Ovary (tissue), 9 donors: ENCODE measurements around the gene SYT2. TPM values are rescaled to one million over a fixed set of nuclear protein-coding genes. Genes with fewer than 3 reads are reported as not detected.

Source experiments
- DNase-seq, 5 donors: peaks; one replicate each; pipeline ENCODE4 v3.0.0-alpha.2; 2019 to 2020
- H3K27ac ChIP-seq, 2 donors: fragments of 200-600 bp; one replicate each; pipeline versions ENCODE4 v1.5.1 to v1.8.0; 2019 to 2022
- H3K27me3 ChIP-seq: fragments of 200-600 bp; one replicate; pipeline ENCODE4 v1.8.0; 2022
- H3K36me3 ChIP-seq: fragments of 200-600 bp; sonication (generic); one replicate; pipeline ENCODE4 v1.5.1; 2019
- H3K4me1 ChIP-seq: one replicate; pipeline ENCODE4 v1.8.1; 2013; ENCODE audit warnings: mild to moderate bottlenecking, moderate library complexity; ENCODE audit not compliant: insufficient read depth
- H3K4me3 ChIP-seq: fragments of 200-600 bp; sonication (generic); one replicate; pipeline ENCODE4 v1.5.1; 2017
- H3K9me3 ChIP-seq, 2 donors: fragments of 200-600 bp in 1 of 2; sonication (generic) in 1 of 2; one replicate each; pipeline versions ENCODE4 v1.5.1 to v1.8.1; 2013 to 2019; ENCODE audit warnings: mild to moderate bottlenecking in 1 of 2, moderate library complexity in 1 of 2
- CTCF ChIP-seq, 3 donors: fragments of 450-650 bp in 2 of 3; fragments of 200-600 bp in 1 of 3; IDR thresholded peaks; one replicate each; pipeline versions ENCODE4 v1.5.1 to v1.8.0; 2016 to 2022; ENCODE audit warnings: antibody characterized with exemption in 3 of 3, mild to moderate bottlenecking in 1 of 3
- EP300 ChIP-seq: sonication (generic); formaldehyde crosslinking; IDR thresholded peaks from one replicate; pipeline ENCODE4 v1.6.1; 2017; ENCODE audit warnings: antibody characterized with exemption
- POLR2A ChIP-seq: fragments of 450-650 bp; IDR thresholded peaks from one replicate; pipeline ENCODE4 v1.6.1; 2017; ENCODE audit warnings: antibody characterized with exemption, mild to moderate bottlenecking, moderate library complexity
- WGBS, 3 donors: extraction: QIAGEN DNeasy Blood & Tissue Kit in 1 of 3; methylation state at CpG; one replicate each; pipeline versions ENCODE4 v1.1.5 to v1.1.7; 2013 to 2017; 5-methylcytosine and 5-hydroxymethylcytosine counted together
- intact Hi-C, 4 donors: fragments of 100-400 bp; cut with DNase I; formaldehyde crosslinking; loops; one replicate each; pipeline versions ENCODE4 v1.11.0 to v1.15.1; 2022 to 2023
- polyA plus RNA-seq, 2 donors: library from polyadenylated mRNA; stranded (reverse); fragments of 200-250 nt in 1 of 2; fragments of 350-450 nt in 1 of 2; fragmentation: Illumina TruSeq in 1 of 2; extraction: RNeasy Lipid Tissue Mini Kit (QIAGEN cat#74804) in 1 of 2; gene quantifications; one replicate each; pipeline ENCODE4 v1.2.3, GENCODE V29; 2013 to 2014
- total RNA-seq, 7 donors: library from RNA; depleted of rRNA in 2 of 7; stranded (reverse); fragments of >200 nt in 2 of 7; fragmentation: NEBNext Ultra II Directional in 3 of 7; extraction: Animal tissue kit (Norgen Biotek cat#: 25700) in 3 of 7; gene quantifications; one replicate each; pipeline versions ENCODE4 v1.1.0 to v1.2.4, GENCODE V29; 2016 to 2023
- donor health status: DM: no; HTN: no; CAD: no; lungs with moderate emphysema.
- donor health status: DM: no; HTN: no; CAD: no.
- donor health status: Bipolar disorder and iron deficiency.
- donor health status: DM: yes; HTN: yes; CAD: no.
- donor health status: DM: no; HTN: no; CAD: no.
- donor health status: DM: yes; HTN: yes; CAD: no.

SYT2 gene
- total and polyA plus RNA-seq, 9 donors, result 0.34 to 5.5 (median 0.57) TPM; not detected in 1

- Histone ChIP-seq H3K27ac (peak overlapping the region in 1 of 2 donors; percentile 57), H3K4me3 (no peak overlapping the region), H3K36me3 (no peaks in the 10 kb centered on the region), H3K4me1 (peaks cover 29% of the 10 kb centered on the region), H3K27me3 (no peaks in the 10 kb centered on the region), H3K9me3 (no peaks in the 10 kb centered on the region)
- no peak for TF ChIP-seq CTCF (IDR thresholded peaks at IDR 0.05)
- no peak for TF ChIP-seq EP300
- TF ChIP-seq POLR2A, result no peak
- no peak for DNase-seq
- 0 to 11% (median 6%) methylated on average over 2 of the region's 2 CpGs for WGBS, 3 donors
- intact Hi-C loops, result loop anchor here in 2 of 4 donors (10.0 kb wide), 1 partner anchor 64 kb away; no protein-coding TSS in a partner anchor
These were observed 141.8 kb downstream of the SYT2 start for GRCh38 chr1:202568410-202568809.

- Histone ChIP-seq H3K36me3 (no peaks in the 10 kb centered on the region), H3K9me3 (no peaks in the 10 kb centered on the region), H3K4me1 (peaks cover 31% of the 10 kb centered on the region), H3K27me3 (no peaks in the 10 kb centered on the region), H3K4me3 (no peak overlapping the region), H3K27ac (peak overlapping the region in 1 of 2 donors; percentile 57)
- intact Hi-C loops, result loop anchor here in 2 of 4 donors (2.0 to 10.0 kb wide), 2 partner anchors 21 to 63 kb away; no protein-coding TSS in a partner anchor
- TF ChIP-seq EP300, result no peak
- TF ChIP-seq POLR2A, result no peak
- no peak for TF ChIP-seq CTCF (IDR thresholded peaks at IDR 0.05)
- 17 to 22% (median 19%) methylated on average over 4 of the region's 4 CpGs for WGBS, 3 donors
- no peak for DNase-seq
These were observed 142.5 kb downstream of the SYT2 start for GRCh38 chr1:202567738-202568137.

GRCh38 chr1:202565890-202566602 lies 144.2 kb downstream of the SYT2 start:
- Histone ChIP-seq H3K27ac (peak overlapping the region; percentile 43 to 57), H3K9me3 (no peaks in the 10 kb centered on the region), H3K4me1 (peaks cover 34% of the 10 kb centered on the region), H3K36me3 (no peaks in the 10 kb centered on the region), H3K4me3 (no peak overlapping the region), H3K27me3 (no peaks in the 10 kb centered on the region)
- intact Hi-C loops, result loop anchor here in 2 of 4 donors (2.0 to 10.0 kb wide), 2 partner anchors 19 to 61 kb away; no protein-coding TSS in a partner anchor
- TF ChIP-seq CTCF (IDR thresholded peaks at IDR 0.05) (no peak), POLR2A (no peak), EP300 (no peak)
- 11 to 38% (median 29%) methylated on average over 2 of the region's 2 CpGs for WGBS, 3 donors
- no peak for DNase-seq

GRCh38 chr1:202564958-202565495 lies 145.2 kb downstream of the SYT2 start:
- intact Hi-C loops, result loop anchor here in 2 of 4 donors (10.0 kb wide), 1 partner anchor 60 kb away; no protein-coding TSS in a partner anchor
- peak overlapping the region; percentile 43 to 57 for H3K27ac ChIP-seq
- H3K4me3 ChIP-seq, result no peak overlapping the region
- H3K27me3 ChIP-seq, result no peaks in the 10 kb centered on the region
- no peaks in the 10 kb centered on the region for H3K36me3 ChIP-seq
- DNase-seq, result no peak
- peaks cover 34% of the 10 kb centered on the region for H3K4me1 ChIP-seq
- TF ChIP-seq POLR2A (no peak), EP300 (no peak), CTCF (IDR thresholded peaks at IDR 0.05) (no peak)
- H3K9me3 ChIP-seq, result no peaks in the 10 kb centered on the region
- 46 to 54% (median 51%) methylated on average over 2 of the region's 2 CpGs for WGBS, 3 donors
